K562 (cell line): ENCODE data around the gene DIS3L2. TPM values are rescaled to one million over a fixed set of nuclear protein-coding genes. Genes with fewer than 3 reads are reported as not detected.

Experiments
- ATAC-seq: fragments of 200-7000 bp; cut with Tn5 transposase; 3 replicates; pipeline ENCODE4 v1.9.1; 2020; ENCODE audit warnings: moderate library complexity
- BruUV-seq: library from RNA; stranded (reverse); fragments of 400-500 nt; replicated peaks from 2 replicates; lab custom pipeline; 2021; lab: Mats Ljungman, UMichigan
- CTCF ChIA-PET: fragments of 300-600 bp; formaldehyde crosslinking; extraction: SDS; loops from one replicate; lab custom pipeline; 2021; ENCODE audit warnings: low intra/inter-chr PET ratio; lab: Yijun Ruan, JAX
- POLR2A ChIA-PET: fragments of 300-600, 350-650 bp; sonication (Branson Sonifier 250); formaldehyde crosslinking; extraction: SDS; loops from one replicate; lab custom pipeline; 2021; ENCODE audit warnings: antibody characterized with exemption, inconsistent platforms; lab: Yijun Ruan, JAX
- DNase-seq, 4 experiments: peaks; one replicate each; pipeline versions ENCODE4 v3.0.0 to v3.0.0-alpha.2; 2011 to 2018; ENCODE audit warnings: low spot score in 3 of 4, mixed read lengths in 3 of 4; ENCODE audit errors: extremely low read depth in 1 of 4
- FAIRE-seq: peaks from 2 replicates; lab custom pipeline; 2011; peaks lifted over from hg19 to GRCh38; lab: Jason Lieb, UNC
- H2AFZ ChIP-seq: 2 replicates; pipeline ENCODE4 v1.6.0; 2011; ENCODE audit warnings: low read depth, low read length, control low read depth, inconsistent platforms
- H3K27ac ChIP-seq: fragments of 200-600 bp; 3 replicates; pipeline ENCODE4 v1.8.0; 2011; ENCODE audit warnings: low read depth, mild to moderate bottlenecking, control low read depth, inconsistent platforms, low read length, moderate library complexity, mixed read lengths; ENCODE audit errors: extremely low read depth
- H3K27me3 ChIP-seq, 2 experiments: fragments of 300-600 bp in 1 of 2; 2 replicates in 1 of 2; 3 replicates in 1 of 2; pipeline versions ENCODE4 v1.6.0 to v1.8.0; 2011; ENCODE audit warnings: inconsistent platforms in 2 of 2, low read length in 2 of 2, mild to moderate bottlenecking in 1 of 2, mixed read lengths in 1 of 2, moderate library complexity in 1 of 2; ENCODE audit not compliant: control insufficient read depth in 2 of 2, insufficient read depth in 2 of 2
- H3K36me3 ChIP-seq: fragments of 300-600 bp; 3 replicates; pipeline ENCODE4 v1.8.0; 2011; ENCODE audit warnings: mild to moderate bottlenecking, low read length, inconsistent platforms; ENCODE audit not compliant: control insufficient read depth, insufficient read depth
- H3K4me1 ChIP-seq, 2 experiments: fragments of 200-600 bp in 1 of 2; replicated peaks in 1 of 2; 2 replicates in 1 of 2; 3 replicates in 1 of 2; pipeline versions ENCODE4 v1.5.1 to v1.8.0; 2011; ENCODE audit warnings: inconsistent platforms in 2 of 2, low read length in 2 of 2, mild to moderate bottlenecking in 1 of 2, mixed read lengths in 1 of 2, moderate library complexity in 1 of 2; ENCODE audit not compliant: control insufficient read depth in 2 of 2, insufficient read depth in 2 of 2
- H3K4me2 ChIP-seq: 2 replicates; pipeline ENCODE4 v1.6.1; 2011; ENCODE audit warnings: low read length, control low read depth, inconsistent platforms, mixed read lengths; ENCODE audit not compliant: insufficient read depth
- H3K4me3 ChIP-seq: fragments of 200-600 bp; sonication (generic), shearing (Covaris generic); 2 replicates; pipeline ENCODE4 v1.5.1; 2016; ENCODE audit warnings: control low read depth, inconsistent platforms
- H3K79me2 ChIP-seq: fragments of 200-600 bp; 3 replicates; pipeline ENCODE4 v1.8.0; 2011; ENCODE audit warnings: low read length, inconsistent platforms; ENCODE audit not compliant: control insufficient read depth, insufficient read depth
- H3K9ac ChIP-seq, 2 experiments: 2 replicates each; pipeline versions ENCODE4 v1.6.0 to v1.6.1; 2011; ENCODE audit warnings: low read depth in 2 of 2, low read length in 2 of 2, control low read depth in 1 of 2, inconsistent platforms in 1 of 2, mild to moderate bottlenecking in 1 of 2, mixed read lengths in 1 of 2; ENCODE audit not compliant: insufficient read depth in 1 of 2
- H3K9me1 ChIP-seq: one replicate; pipeline ENCODE4 v1.6.0; 2011; ENCODE audit warnings: inconsistent platforms, mild to moderate bottlenecking, low read length, moderate library complexity; ENCODE audit not compliant: control insufficient read depth, insufficient read depth
- H3K9me3 ChIP-seq: replicated peaks from 2 replicates; pipeline ENCODE4 v1.5.1; 2011; ENCODE audit warnings: low read depth, low read length, inconsistent platforms; ENCODE audit not compliant: control insufficient read depth, insufficient read depth
- H4K20me1 ChIP-seq: replicated peaks from 2 replicates; pipeline ENCODE4 v1.6.1; 2011; ENCODE audit warnings: low read length, inconsistent platforms, mixed read lengths; ENCODE audit not compliant: control insufficient read depth, insufficient read depth
- CXXC5 ChIP-seq: fragments of 250-450 bp; sonication (Bioruptor Pico); IDR thresholded peaks from 2 replicates; pipeline ENCODE4 v1.8.0; 2022; ENCODE audit warnings: inconsistent platforms, mild to moderate bottlenecking, moderate library complexity
- DEAF1 ChIP-seq: fragments of 450-650 bp; formaldehyde crosslinking; IDR thresholded peaks from 2 replicates; pipeline ENCODE4 v1.4.0; 2020; ENCODE audit warnings: mild to moderate bottlenecking, moderate library complexity
- NFIC ChIP-seq: fragments of 450-650 bp; IDR thresholded peaks from 2 replicates; pipeline ENCODE4 v1.6.1; 2017; ENCODE audit warnings: mild to moderate bottlenecking, inconsistent platforms
- POLR2B ChIP-seq: fragments of 450-650 bp; IDR thresholded peaks from 2 replicates; pipeline ENCODE4 v1.6.1; 2018; ENCODE audit warnings: low read depth; ENCODE audit not compliant: partially characterized antibody
- RBM15 ChIP-seq: fragments of 200-400 bp; formaldehyde crosslinking; IDR thresholded peaks from 2 replicates; pipeline ENCODE4 v1.6.1; 2018; ENCODE audit warnings: mild to moderate bottlenecking, low read length, moderate library complexity; ENCODE audit not compliant: insufficient read depth
- RFX7 ChIP-seq: fragments of 250-450 bp; sonication (Bioruptor Pico); IDR thresholded peaks from 2 replicates; pipeline ENCODE4 v1.5.1; 2021; ENCODE audit warnings: mild to moderate bottlenecking
- SMAD3 ChIP-seq: fragments of 450-650 bp; formaldehyde crosslinking; conservative IDR thresholded peaks from 2 replicates; pipeline ENCODE4 v1.4.0; 2020; ENCODE audit warnings: mild to moderate bottlenecking
- TCF3 ChIP-seq: sonication (generic); formaldehyde crosslinking; IDR thresholded peaks from 2 replicates; pipeline ENCODE4 v1.4.0; 2020; ENCODE audit warnings: mild to moderate bottlenecking, missing genetic modification reagents
- TFAP4 ChIP-seq: sonication (generic); formaldehyde crosslinking; IDR thresholded peaks from 2 replicates; pipeline ENCODE4 v1.8.0; 2022; ENCODE audit warnings: missing genetic modification reagents, mild to moderate bottlenecking, moderate library complexity, borderline replicate concordance
- ZBTB1 ChIP-seq: sonication (generic); formaldehyde crosslinking; IDR thresholded peaks from 2 replicates; pipeline ENCODE4 v1.8.1; 2023; ENCODE audit warnings: missing genetic modification reagents, low read depth, mild to moderate bottlenecking, borderline replicate concordance
- ZKSCAN8 ChIP-seq: fragments of 200-800 bp; sonication (Bioruptor generic); IDR thresholded peaks from 2 replicates; pipeline ENCODE4 v1.6.1; 2016; ENCODE audit warnings: missing genetic modification characterization, missing compliant biosample characterization
- ZNF436 ChIP-seq: fragments of 250-450, 450-650 bp; sonication (Bioruptor Pico); formaldehyde crosslinking; IDR thresholded peaks from 2 replicates; pipeline ENCODE4 v1.7.0; 2020; ENCODE audit warnings: mild to moderate bottlenecking
- WGBS: fragments of 100-300 bp; shearing (Covaris generic); methylation state at CpG from one replicate; pipeline ENCODE4 v1.1.6; 2016; ENCODE audit warnings: low coverage, mixed read lengths; ENCODE audit not compliant: insufficient coverage; ENCODE audit errors: missing lambda C conversion rate; 5-methylcytosine and 5-hydroxymethylcytosine counted together
- in situ Hi-C: fragments of 300-500 bp; cut with MboI; formaldehyde crosslinking; loops from 4 replicates; pipeline ENCODE4 v1.15.0; 2018; ENCODE audit warnings: inconsistent platforms, mixed read lengths
- intact Hi-C: fragments of 100-400 bp; cut with micrococcal nuclease; formaldehyde crosslinking; loops from 2 replicates; pipeline ENCODE4 v1.14.2; 2022
- polyA plus RNA-seq, 8 experiments: library from polyadenylated mRNA; depleted of rRNA in 4 of 8; stranded (reverse) in 5 of 8; unstranded in 3 of 8; fragments of >200 nt; fragmentation: Nextera tagmentation in 2 of 8; fragmentation: Illumina TruSeq in 1 of 8; extraction: Ambion mirVana in 2 of 8; extraction: Trizol in 1 of 8; gene quantifications; 2 replicates each; pipeline versions ENCODE4 v1.2.1 to v1.2.3, GENCODE V29; 2011 to 2014; ENCODE audit warnings: inconsistent platforms in 1 of 8, missing spikeins in 1 of 8
- total RNA-seq, 7 experiments: library from RNA; depleted of rRNA in 6 of 7; stranded (reverse); fragments of >200 nt in 6 of 7; fragmentation: Illumina TruSeq in 2 of 7; extraction: Trizol in 2 of 7; gene quantifications; 2 replicates each; pipeline versions ENCODE4 v1.2.1 to v1.2.3, GENCODE V29; 2011 to 2021; ENCODE audit warnings: low replicate concordance in 1 of 7
- TF ChIP-seq, protein P1 (sequence below), 2 experiments: fragments of 450-650 bp; conservative IDR thresholded peaks; 2 replicates each; pipeline ENCODE4 v1.6.1; 2017; ENCODE audit warnings: mild to moderate bottlenecking in 2 of 2, moderate library complexity in 2 of 2
- TF ChIP-seq, protein P2 (sequence below): sonication (generic); formaldehyde crosslinking; IDR thresholded peaks from 2 replicates; pipeline ENCODE4 v1.8.0; 2022; ENCODE audit warnings: mild to moderate bottlenecking, missing genetic modification reagents
- TF ChIP-seq, protein P3 (sequence below): IDR thresholded peaks from 2 replicates; pipeline ENCODE4 v1.6.1; 2011; ENCODE audit not compliant: insufficient read length; ENCODE audit errors: extremely low read depth
- TF ChIP-seq, protein P4 (sequence below): fragments of 450-650 bp; formaldehyde crosslinking; IDR thresholded peaks from 2 replicates; pipeline ENCODE4 v1.4.0; 2022; ENCODE audit warnings: missing genetic modification characterization

DIS3L2 gene
- total and polyA plus RNA-seq, 9 of the 15 experiments (the other 6 are each of a cell fraction or from before 2014, with no cell fraction given), result 1.5 to 19.2 (median 11.2) TPM

GRCh38 chr2:232291343-232291742 lies 329.8 kb downstream of the DIS3L2 start:
- Histone ChIP-seq H3K4me1 (no peaks in the 10 kb centered on the region), H3K27me3 (no peaks in the 10 kb centered on the region), H2AFZ (no peak overlapping the region), H3K79me2 (no peaks in the 10 kb centered on the region), H3K36me3 (no peaks in the 10 kb centered on the region), H3K9me1 (no peaks in the 10 kb centered on the region), H3K4me2 (no peak overlapping the region), H3K9me3 (no peaks in the 10 kb centered on the region), H3K9ac (no peak overlapping the region), H3K4me3 (no peak overlapping the region), H3K27ac (no peak overlapping the region), H4K20me1 (no peaks in the 10 kb centered on the region)
- DNase-seq, result no peak
- POLR2A ChIA-PET, result no interaction called here
- no TSS peak for BruUV-seq
- CTCF ChIA-PET, result no interaction called here
- 67% methylated on average over 2 of the region's 2 CpGs for WGBS
- intact Hi-C loops (no loop called here), in situ Hi-C loops (loop anchor here (10.0 kb wide), 1 partner anchor 387 kb away; no protein-coding TSS in a partner anchor)
- ATAC-seq, result no peak
- FAIRE-seq, result no peak
- TF ChIP-seq ZBTB1 (CRISPR knock-in tag), result no peak
- TF ChIP-seq DEAF1, result no peak
- TF ChIP-seq ZNF436, result no peak
- TF ChIP-seq, protein P1, sequence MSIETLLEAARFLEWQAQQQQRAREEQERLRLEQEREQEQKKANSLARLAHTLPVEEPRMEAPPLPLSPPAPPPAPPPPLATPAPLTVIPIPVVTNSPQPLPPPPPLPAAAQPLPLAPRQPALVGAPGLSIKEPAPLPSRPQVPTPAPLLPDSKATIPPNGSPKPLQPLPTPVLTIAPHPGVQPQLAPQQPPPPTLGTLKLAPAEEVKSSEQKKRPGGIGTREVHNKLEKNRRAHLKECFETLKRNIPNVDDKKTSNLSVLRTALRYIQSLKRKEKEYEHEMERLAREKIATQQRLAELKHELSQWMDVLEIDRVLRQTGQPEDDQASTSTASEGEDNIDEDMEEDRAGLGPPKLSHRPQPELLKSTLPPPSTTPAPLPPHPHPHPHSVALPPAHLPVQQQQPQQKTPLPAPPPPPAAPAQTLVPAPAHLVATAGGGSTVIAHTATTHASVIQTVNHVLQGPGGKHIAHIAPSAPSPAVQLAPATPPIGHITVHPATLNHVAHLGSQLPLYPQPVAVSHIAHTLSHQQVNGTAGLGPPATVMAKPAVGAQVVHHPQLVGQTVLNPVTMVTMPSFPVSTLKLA (conservative IDR thresholded peaks at IDR 0.05), result no peak
- TF ChIP-seq ZKSCAN8 (CRISPR knock-in tag), result no peak
- no peak for TF ChIP-seq TCF3 (CRISPR knock-in tag)
- no peak for TF ChIP-seq TFAP4 (CRISPR knock-in tag)
- TF ChIP-seq, protein P2, sequence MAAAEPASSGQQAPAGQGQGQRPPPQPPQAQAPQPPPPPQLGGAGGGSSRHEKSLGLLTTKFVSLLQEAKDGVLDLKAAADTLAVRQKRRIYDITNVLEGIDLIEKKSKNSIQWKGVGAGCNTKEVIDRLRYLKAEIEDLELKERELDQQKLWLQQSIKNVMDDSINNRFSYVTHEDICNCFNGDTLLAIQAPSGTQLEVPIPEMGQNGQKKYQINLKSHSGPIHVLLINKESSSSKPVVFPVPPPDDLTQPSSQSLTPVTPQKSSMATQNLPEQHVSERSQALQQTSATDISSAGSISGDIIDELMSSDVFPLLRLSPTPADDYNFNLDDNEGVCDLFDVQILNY, result no peak
- TF ChIP-seq, protein P3, sequence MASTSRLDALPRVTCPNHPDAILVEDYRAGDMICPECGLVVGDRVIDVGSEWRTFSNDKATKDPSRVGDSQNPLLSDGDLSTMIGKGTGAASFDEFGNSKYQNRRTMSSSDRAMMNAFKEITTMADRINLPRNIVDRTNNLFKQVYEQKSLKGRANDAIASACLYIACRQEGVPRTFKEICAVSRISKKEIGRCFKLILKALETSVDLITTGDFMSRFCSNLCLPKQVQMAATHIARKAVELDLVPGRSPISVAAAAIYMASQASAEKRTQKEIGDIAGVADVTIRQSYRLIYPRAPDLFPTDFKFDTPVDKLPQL, result no peak
- TF ChIP-seq, protein P4, sequence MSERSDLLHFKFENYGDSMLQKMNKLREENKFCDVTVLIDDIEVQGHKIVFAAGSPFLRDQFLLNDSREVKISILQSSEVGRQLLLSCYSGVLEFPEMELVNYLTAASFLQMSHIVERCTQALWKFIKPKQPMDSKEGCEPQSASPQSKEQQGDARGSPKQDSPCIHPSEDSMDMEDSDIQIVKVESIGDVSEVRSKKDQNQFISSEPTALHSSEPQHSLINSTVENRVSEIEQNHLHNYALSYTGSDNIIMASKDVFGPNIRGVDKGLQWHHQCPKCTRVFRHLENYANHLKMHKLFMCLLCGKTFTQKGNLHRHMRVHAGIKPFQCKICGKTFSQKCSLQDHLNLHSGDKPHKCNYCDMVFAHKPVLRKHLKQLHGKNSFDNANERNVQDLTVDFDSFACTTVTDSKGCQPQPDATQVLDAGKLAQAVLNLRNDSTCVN, result no peak
- no peak for TF ChIP-seq POLR2B
- TF ChIP-seq CXXC5 (CRISPR knock-in tag), result no peak
- TF ChIP-seq SMAD3 (CRISPR knock-in tag), result no peak
- TF ChIP-seq RFX7 (CRISPR knock-in tag), result no peak
- TF ChIP-seq NFIC, result no peak
- TF ChIP-seq RBM15, result no peak
